NCI-H2196 treated with DMSO at 0.1 percent for 48 hours (cell line): ENCODE measurements around the gene MAPK12.

Source experiments
- DNase-seq: peaks from one replicate; lab custom pipeline; 2025; ENCODE audit not compliant: unreplicated experiment; lab: John Stamatoyannopoulos, UW

The MAPK12 gene

GRCh38 chr22:50299785-50300619 lies 38.5 kb upstream of the MAPK12 start:
- DNase-seq, result no peak

- no peak for DNase-seq
Measured at GRCh38 chr22:50298937-50299784, 37.7 kb upstream of the MAPK12 start.

- DNase-seq, result no peak
Measured at GRCh38 chr22:50298266-50298637, 36.8 kb upstream of the MAPK12 start.

- no peak for DNase-seq
Measured at GRCh38 chr22:50297510-50298265, 36.2 kb upstream of the MAPK12 start.

GRCh38 chr22:50296658-50297490 lies 35.4 kb upstream of the MAPK12 start:
- DNase-seq, result no peak

GRCh38 chr22:50294319-50294656 lies 32.8 kb upstream of the MAPK12 start:
- no peak for DNase-seq

GRCh38 chr22:50293441-50294318 lies 32.2 kb upstream of the MAPK12 start:
- DNase-seq, result no peak

- DNase-seq, result no peak
Measured at GRCh38 chr22:50292643-50293440, 31.4 kb upstream of the MAPK12 start.

GRCh38 chr22:50289942-50290630 lies 28.6 kb upstream of the MAPK12 start:
- DNase-seq, result no peak

GRCh38 chr22:50289151-50289941 lies 27.9 kb upstream of the MAPK12 start:
- no peak for DNase-seq

GRCh38 chr22:50287731-50288130 lies 26.2 kb upstream of the MAPK12 start:
- no peak for DNase-seq

- no peak for DNase-seq
Measured at GRCh38 chr22:50286701-50287318, 25.3 kb upstream of the MAPK12 start.

GRCh38 chr22:50286275-50286674 lies 24.8 kb upstream of the MAPK12 start:
- no peak for DNase-seq

- DNase-seq, result no peak
Measured at GRCh38 chr22:50285568-50286229, 24.2 kb upstream of the MAPK12 start.

GRCh38 chr22:50284479-50284878 lies 23.0 kb upstream of the MAPK12 start:
- DNase-seq, result no peak

- no peak for DNase-seq
Measured at GRCh38 chr22:50283821-50284220, 22.3 kb upstream of the MAPK12 start.
